ENCODE measurements around the gene VPS13C. TPM values are rescaled to one million over a fixed set of nuclear protein-coding genes. Genes with fewer than 3 reads are reported as not detected.

The VPS13C gene
- total RNA-seq, 1 donor from 2014 or later, result 60.2 TPM

- H3K4me1 Mint-ChIP-seq (ENCODE audit: unreplicated experiment), result peaks cover 7% of the 10 kb centered on the region
- no peaks in the 10 kb centered on the region for H3K9me3 Mint-ChIP-seq (ENCODE audit: unreplicated experiment)
- no peaks in the 10 kb centered on the region for H3K27me3 Mint-ChIP-seq (ENCODE audit: unreplicated experiment)
- no peak for DNase-seq (ENCODE audit: extremely low spot score, unreplicated experiment)
- no peak overlapping the region for H3K4me3 Mint-ChIP-seq (ENCODE audit: unreplicated experiment)
- H3K27ac Mint-ChIP-seq (ENCODE audit: unreplicated experiment), result no peak overlapping the region
- TF ChIP-seq, protein P1, sequence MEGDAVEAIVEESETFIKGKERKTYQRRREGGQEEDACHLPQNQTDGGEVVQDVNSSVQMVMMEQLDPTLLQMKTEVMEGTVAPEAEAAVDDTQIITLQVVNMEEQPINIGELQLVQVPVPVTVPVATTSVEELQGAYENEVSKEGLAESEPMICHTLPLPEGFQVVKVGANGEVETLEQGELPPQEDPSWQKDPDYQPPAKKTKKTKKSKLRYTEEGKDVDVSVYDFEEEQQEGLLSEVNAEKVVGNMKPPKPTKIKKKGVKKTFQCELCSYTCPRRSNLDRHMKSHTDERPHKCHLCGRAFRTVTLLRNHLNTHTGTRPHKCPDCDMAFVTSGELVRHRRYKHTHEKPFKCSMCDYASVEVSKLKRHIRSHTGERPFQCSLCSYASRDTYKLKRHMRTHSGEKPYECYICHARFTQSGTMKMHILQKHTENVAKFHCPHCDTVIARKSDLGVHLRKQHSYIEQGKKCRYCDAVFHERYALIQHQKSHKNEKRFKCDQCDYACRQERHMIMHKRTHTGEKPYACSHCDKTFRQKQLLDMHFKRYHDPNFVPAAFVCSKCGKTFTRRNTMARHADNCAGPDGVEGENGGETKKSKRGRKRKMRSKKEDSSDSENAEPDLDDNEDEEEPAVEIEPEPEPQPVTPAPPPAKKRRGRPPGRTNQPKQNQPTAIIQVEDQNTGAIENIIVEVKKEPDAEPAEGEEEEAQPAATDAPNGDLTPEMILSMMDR (IDR thresholded peaks at IDR 0.05), result no peak
- H3K36me3 Mint-ChIP-seq (ENCODE audit: unreplicated experiment), result peaks cover 32% of the 10 kb centered on the region
Observed at GRCh38 chr15:61915640-61916039, 144.6 kb downstream of the VPS13C start.

GRCh38 chr15:61910839-61911369 lies 149.3 kb downstream of the VPS13C start:
- Mint-ChIP-seq H3K9me3 (ENCODE audit: unreplicated experiment) (no peaks in the 10 kb centered on the region), H3K27ac (ENCODE audit: unreplicated experiment) (peak overlapping the region; percentile 1), H3K4me3 (ENCODE audit: unreplicated experiment) (no peak overlapping the region), H3K36me3 (ENCODE audit: unreplicated experiment) (peaks cover 32% of the 10 kb centered on the region), H3K4me1 (ENCODE audit: unreplicated experiment) (peaks cover 7% of the 10 kb centered on the region), H3K27me3 (ENCODE audit: unreplicated experiment) (no peaks in the 10 kb centered on the region)
- TF ChIP-seq, protein P1 (IDR thresholded peaks at IDR 0.05), result no peak
- DNase-seq (ENCODE audit: extremely low spot score, unreplicated experiment), result no peak

GRCh38 chr15:61908241-61908640 lies 152.0 kb downstream of the VPS13C start:
- Mint-ChIP-seq H3K27me3 (ENCODE audit: unreplicated experiment) (no peaks in the 10 kb centered on the region), H3K36me3 (ENCODE audit: unreplicated experiment) (peaks cover 40% of the 10 kb centered on the region), H3K9me3 (ENCODE audit: unreplicated experiment) (no peaks in the 10 kb centered on the region), H3K4me1 (ENCODE audit: unreplicated experiment) (peaks cover 7% of the 10 kb centered on the region), H3K27ac (ENCODE audit: unreplicated experiment) (no peak overlapping the region), H3K4me3 (ENCODE audit: unreplicated experiment) (no peak overlapping the region)
- TF ChIP-seq, protein P1 (IDR thresholded peaks at IDR 0.05), result no peak
- DNase-seq (ENCODE audit: extremely low spot score, unreplicated experiment), result no peak

DNA sequence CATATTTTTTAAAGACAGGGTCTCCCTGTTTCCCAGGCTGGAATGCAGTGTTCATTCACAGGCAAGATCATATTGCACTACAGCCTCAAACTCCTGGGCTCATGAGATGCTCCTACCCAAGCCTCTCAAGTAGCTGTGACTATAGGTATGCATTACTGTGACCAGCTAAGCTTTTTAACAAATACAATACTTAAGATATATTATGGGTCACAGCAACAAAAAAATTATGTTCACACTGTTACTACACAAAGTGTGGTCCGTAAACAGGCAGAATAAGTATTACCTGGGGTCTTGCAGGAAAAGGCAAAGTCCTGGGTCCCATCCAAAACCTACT lies 152.5 kb downstream of the VPS13C start:
- no peaks in the 10 kb centered on the region for H3K9me3 Mint-ChIP-seq (ENCODE audit: unreplicated experiment)
- DNase-seq (ENCODE audit: extremely low spot score, unreplicated experiment), result no peak
- H3K4me3 Mint-ChIP-seq (ENCODE audit: unreplicated experiment), result no peak overlapping the region
- peaks cover 7% of the 10 kb centered on the region for H3K4me1 Mint-ChIP-seq (ENCODE audit: unreplicated experiment)
- H3K27me3 Mint-ChIP-seq (ENCODE audit: unreplicated experiment), result no peaks in the 10 kb centered on the region
- H3K36me3 Mint-ChIP-seq (ENCODE audit: unreplicated experiment), result peaks cover 42% of the 10 kb centered on the region
- H3K27ac Mint-ChIP-seq (ENCODE audit: unreplicated experiment), result no peak overlapping the region
- TF ChIP-seq, protein P1 (IDR thresholded peaks at IDR 0.05), result no peak

DNA sequence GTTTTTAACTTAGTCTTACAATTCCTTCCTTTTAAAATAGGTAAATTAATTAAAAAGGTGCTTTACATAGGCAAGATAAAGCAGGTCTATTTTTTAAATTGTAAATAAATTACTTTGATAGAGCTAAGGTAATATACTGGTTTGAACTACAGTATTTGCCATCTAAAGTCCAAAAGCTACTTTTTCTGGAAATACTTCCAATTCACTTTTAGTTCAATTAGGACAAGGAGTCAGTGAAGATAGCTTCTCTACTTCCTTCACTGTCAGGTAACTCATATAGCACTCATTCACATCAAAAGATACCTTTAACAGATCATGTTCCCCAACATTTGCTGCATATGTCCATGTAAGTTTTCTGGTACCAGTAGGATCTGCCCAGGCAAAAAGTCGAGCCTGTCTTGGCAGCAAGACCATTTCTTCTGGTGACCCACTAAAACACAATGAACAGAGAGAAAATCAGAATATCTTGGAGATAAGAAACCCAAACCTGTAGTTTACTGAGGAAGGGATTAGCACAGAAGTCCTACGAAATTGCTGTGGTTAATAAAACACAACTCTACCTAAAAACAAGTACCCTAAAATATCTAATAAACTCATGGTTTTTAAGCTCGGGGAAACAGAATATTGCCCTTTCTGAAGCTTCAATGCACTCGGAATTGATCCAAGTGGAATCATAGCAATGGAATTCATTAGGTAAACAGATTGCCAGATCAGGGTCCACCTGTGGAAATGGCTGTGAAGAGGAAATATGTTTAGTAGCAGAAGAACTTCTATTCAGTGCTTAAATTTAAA lies 153.1 kb downstream of the VPS13C start:
- DNase-seq (ENCODE audit: extremely low spot score, unreplicated experiment), result no peak
- peaks cover 5% of the 10 kb centered on the region for H3K9me3 Mint-ChIP-seq (ENCODE audit: unreplicated experiment)
- H3K4me3 Mint-ChIP-seq (ENCODE audit: unreplicated experiment), result no peak overlapping the region
- peaks cover 7% of the 10 kb centered on the region for H3K4me1 Mint-ChIP-seq (ENCODE audit: unreplicated experiment)
- no peak overlapping the region for H3K27ac Mint-ChIP-seq (ENCODE audit: unreplicated experiment)
- TF ChIP-seq, protein P1 (IDR thresholded peaks at IDR 0.05), result no peak
- H3K36me3 Mint-ChIP-seq (ENCODE audit: unreplicated experiment), result peaks cover 48% of the 10 kb centered on the region
- H3K27me3 Mint-ChIP-seq (ENCODE audit: unreplicated experiment), result no peaks in the 10 kb centered on the region

Data from osteocyte (in vitro differentiated cells).